Retina (tissue), 1 donor: ENCODE results near the gene ELK3.
A peak's percentile ranks its signal among the peaks of the same experiment; 100 is the strongest.

Source experiments
- DNase-seq: peaks from one replicate; pipeline ENCODE4 v3.0.0-alpha.2; 2016

The ELK3 gene

GRCh38 chr12:96236221-96236822 is 42.1 kb downstream of the ELK3 start:
- no peak for DNase-seq

- no peak for DNase-seq
Observed at GRCh38 chr12:96237035-96237434, 42.9 kb downstream of the ELK3 start.

GRCh38 chr12:96237465-96238077 is 43.4 kb downstream of the ELK3 start:
- no peak for DNase-seq

- no peak for DNase-seq
Observed at GRCh38 chr12:96238336-96239047, 44.3 kb downstream of the ELK3 start.

GRCh38 chr12:96239711-96240635 is 45.8 kb downstream of the ELK3 start:
- no peak for DNase-seq

GRCh38 chr12:96240656-96241055 is 46.5 kb downstream of the ELK3 start:
- DNase-seq: no peak

GRCh38 chr12:96241431-96241830 is 47.3 kb downstream of the ELK3 start:
- DNase-seq: no peak

GRCh38 chr12:96241846-96242256 is 47.7 kb downstream of the ELK3 start:
- no peak for DNase-seq

GRCh38 chr12:96242597-96242996 is 48.4 kb downstream of the ELK3 start:
- no peak for DNase-seq

GRCh38 chr12:96244826-96245225 is 50.7 kb downstream of the ELK3 start:
- no peak for DNase-seq

- DNase-seq: no peak
Observed at GRCh38 chr12:96246926-96247505, 52.8 kb downstream of the ELK3 start.

- DNase-seq: no peak
Observed at GRCh38 chr12:96247563-96247962, 53.4 kb downstream of the ELK3 start.

- DNase-seq: no peak
Observed at GRCh38 chr12:96248136-96248931, 54.2 kb downstream of the ELK3 start.

GRCh38 chr12:96249196-96250118 is 55.3 kb downstream of the ELK3 start:
- peak; percentile 83 for DNase-seq

- DNase-seq: no peak
Observed at GRCh38 chr12:96250119-96250685, 56.0 kb downstream of the ELK3 start.

- no peak for DNase-seq
Observed at GRCh38 chr12:96255077-96255476, 60.9 kb downstream of the ELK3 start.

GRCh38 chr12:96256672-96257361 is 62.6 kb downstream of the ELK3 start:
- no peak for DNase-seq

GRCh38 chr12:96257550-96258103 is 63.5 kb downstream of the ELK3 start:
- no peak for DNase-seq
